GM12878 (cell line): Measurements from ENCODE around the gene SH3GL3. TPM values are rescaled to one million over a fixed set of nuclear protein-coding genes. Genes with fewer than 3 reads are reported as not detected.

Experiments used
- ATAC-seq: fragments of 200-7000 bp; cut with Tn5 transposase; 3 replicates; pipeline ENCODE4 v1.9.1; 2020; ENCODE audit warnings: mild to moderate bottlenecking, moderate library complexity
- BruUV-seq: library from RNA; stranded (reverse); fragments of 400-500 nt; replicated peaks from 2 replicates; lab custom pipeline; 2021; lab: Mats Ljungman, UMichigan
- CTCF ChIA-PET: fragments of 300-600 bp; sonication (Branson Sonifier 250); formaldehyde crosslinking; extraction: SDS; loops from one replicate; lab custom pipeline; 2021; ENCODE audit warnings: inconsistent platforms; lab: Yijun Ruan, JAX
- POLR2A ChIA-PET: fragments of 350-600 bp; formaldehyde crosslinking; extraction: SDS; loops from one replicate; lab custom pipeline; 2021; ENCODE audit warnings: inconsistent platforms; lab: Charles Lee
- RAD21 ChIA-PET: fragments of 300-600 bp; sonication (Branson Sonifier 250); formaldehyde crosslinking; loops from one replicate; lab custom pipeline; 2023; ENCODE audit warnings: antibody characterized with exemption; ENCODE audit not compliant: unreplicated experiment; lab: Charles Lee
- SMC1A ChIA-PET: fragments of 300-600 bp; sonication (Branson Sonifier 250); formaldehyde crosslinking; loops from one replicate; lab custom pipeline; 2023; ENCODE audit not compliant: unreplicated experiment, uncharacterized antibody; lab: Charles Lee
- DNase-seq: peaks from one replicate; pipeline ENCODE4 v3.0.0-alpha.2; 2011; ENCODE audit warnings: low read depth, low spot score
- FAIRE-seq: peaks from 3 replicates; lab custom pipeline; 2011; peaks lifted over from hg19 to GRCh38; lab: Jason Lieb, UNC
- H2AFZ ChIP-seq: 2 replicates; pipeline ENCODE4 v1.6.0; 2011; ENCODE audit warnings: low read depth, low read length, control low read depth; ENCODE audit not compliant: control insufficient read depth
- H3K27ac ChIP-seq: 2 replicates; pipeline ENCODE4 v1.5.1; 2011; ENCODE audit warnings: control low read depth; ENCODE audit not compliant: control insufficient read depth, insufficient read depth
- H3K27me3 ChIP-seq, 2 experiments: replicated peaks in 1 of 2; 2 replicates each; pipeline versions ENCODE4 v1.6.0 to v1.6.1; 2011; ENCODE audit warnings: low read length in 1 of 2; ENCODE audit not compliant: control insufficient read depth in 2 of 2, insufficient read depth in 2 of 2
- H3K36me3 ChIP-seq, 2 experiments: 2 replicates each; pipeline ENCODE4 v1.5.1; 2011; ENCODE audit warnings: low read length in 1 of 2; ENCODE audit not compliant: control insufficient read depth in 2 of 2, insufficient read depth in 2 of 2
- H3K4me1 ChIP-seq: 2 replicates; pipeline ENCODE4 v1.6.1; 2011; ENCODE audit warnings: mild to moderate bottlenecking, low read length, moderate library complexity, mixed read lengths; ENCODE audit not compliant: control insufficient read depth, insufficient read depth
- H3K4me2 ChIP-seq: 2 replicates; pipeline ENCODE4 v1.6.0; 2011; ENCODE audit warnings: control low read depth; ENCODE audit not compliant: control insufficient read depth, insufficient read depth
- H3K4me3 ChIP-seq: fragments of 200-600 bp; sonication (generic); 2 replicates; pipeline ENCODE4 v1.5.1; 2016
- H3K79me2 ChIP-seq: 2 replicates; pipeline ENCODE4 v1.6.0; 2011; ENCODE audit warnings: low read length; ENCODE audit not compliant: control insufficient read depth, insufficient read depth
- H3K9ac ChIP-seq: 2 replicates; pipeline ENCODE4 v1.8.0; 2011; ENCODE audit warnings: low read length, control low read depth, mixed read lengths; ENCODE audit not compliant: control insufficient read depth, insufficient read depth
- H3K9me3 ChIP-seq: replicated peaks from 3 replicates; pipeline ENCODE4 v1.5.1; 2011; ENCODE audit warnings: mild to moderate bottlenecking, low read length; ENCODE audit not compliant: control insufficient read depth, insufficient read depth
- H4K20me1 ChIP-seq: 2 replicates; pipeline ENCODE4 v1.6.0; 2011; ENCODE audit not compliant: control insufficient read depth, insufficient read depth
- ATF7 ChIP-seq: fragments of 450-650 bp; IDR thresholded peaks from 2 replicates; pipeline ENCODE4 v1.6.1; 2016; ENCODE audit warnings: low read depth, mild to moderate bottlenecking
- BCLAF1 ChIP-seq: fragments of 450-650 bp; IDR thresholded peaks from 2 replicates; pipeline ENCODE4 v1.6.1; 2017; ENCODE audit warnings: antibody characterized with exemption, mild to moderate bottlenecking, moderate library complexity
- BHLHE40 ChIP-seq, 2 experiments: fragments of 450-650 bp in 1 of 2; IDR thresholded peaks; 2 replicates each; pipeline ENCODE4 v1.6.1; 2011 to 2017; ENCODE audit warnings: low read depth in 2 of 2, borderline replicate concordance in 1 of 2, improper control_type of control experiment in 1 of 2, low read length in 1 of 2, mild to moderate bottlenecking in 1 of 2
- CEBPZ ChIP-seq: fragments of 150-350 bp; IDR thresholded peaks from 2 replicates; pipeline ENCODE4 v1.6.1; 2016; ENCODE audit warnings: low read depth, low read length
- CHD4 ChIP-seq: fragments of 200-600 bp; sonication (generic); IDR thresholded peaks from 2 replicates; pipeline ENCODE4 v1.6.1; 2016; ENCODE audit warnings: mild to moderate bottlenecking
- CREB1 ChIP-seq: IDR thresholded peaks from 2 replicates; pipeline ENCODE4 v1.6.1; 2012; ENCODE audit warnings: low read depth, mild to moderate bottlenecking, inconsistent platforms
- POLR2A ChIP-seq: IDR thresholded peaks from 2 replicates; pipeline ENCODE4 v1.6.1; 2011; ENCODE audit warnings: low read depth, mild to moderate bottlenecking, low read length
- RAD21 ChIP-seq: IDR thresholded peaks from 2 replicates; pipeline ENCODE4 v1.6.1; 2011; ENCODE audit warnings: mild to moderate bottlenecking, low read depth, low read length, moderate library complexity; ENCODE audit not compliant: insufficient read depth
- SIN3A ChIP-seq: IDR thresholded peaks from 2 replicates; pipeline ENCODE4 v1.6.1; 2012; ENCODE audit warnings: low read depth, low read length, improper control_type of control experiment
- SKIL ChIP-seq: fragments of 450-650 bp; IDR thresholded peaks from 2 replicates; pipeline ENCODE4 v1.6.1; 2017; ENCODE audit warnings: mild to moderate bottlenecking, low read depth, inconsistent platforms; ENCODE audit not compliant: poor library complexity, severe bottlenecking
- SMAD1 ChIP-seq: fragments of 450-650 bp; IDR thresholded peaks from 2 replicates; pipeline ENCODE4 v1.6.1; 2018; ENCODE audit warnings: mild to moderate bottlenecking, low read depth; ENCODE audit not compliant: partially characterized antibody
- SRF ChIP-seq, 2 experiments: IDR thresholded peaks; 2 replicates each; pipeline ENCODE4 v1.6.1; 2011; ENCODE audit warnings: low read depth in 2 of 2, low read length in 2 of 2, mild to moderate bottlenecking in 1 of 2, moderate library complexity in 1 of 2
- TBL1XR1 ChIP-seq: IDR thresholded peaks from 2 replicates; pipeline ENCODE4 v1.6.1; 2012; ENCODE audit warnings: low read depth, low read length, improper control_type of control experiment
- ZNF207 ChIP-seq: fragments of 450-650 bp; IDR thresholded peaks from 2 replicates; pipeline ENCODE4 v1.6.1; 2014; ENCODE audit warnings: antibody characterized with exemption, mild to moderate bottlenecking, borderline replicate concordance
- ZSCAN29 ChIP-seq: fragments of 450-650 bp; IDR thresholded peaks from 2 replicates; pipeline ENCODE4 v1.6.1; 2017; ENCODE audit warnings: mild to moderate bottlenecking, moderate library complexity
- in situ Hi-C: fragments of 300-500 bp; cut with MboI; formaldehyde crosslinking; loops from 9 replicates; pipeline ENCODE4 v1.14.3; 2018; ENCODE audit warnings: mixed read lengths
- intact Hi-C: fragments of 100-400 bp; cut with micrococcal nuclease; formaldehyde crosslinking; loops from one replicate; pipeline ENCODE4 v1.14.2; 2022; ENCODE audit not compliant: unreplicated experiment
- polyA plus RNA-seq, 11 experiments: library from polyadenylated mRNA; depleted of rRNA in 4 of 11; unstranded in 6 of 11; stranded (reverse) in 5 of 11; fragments of >200 nt; fragmentation: Nextera tagmentation in 4 of 11; fragmentation: Illumina TruSeq in 1 of 11; extraction: Ambion mirVana in 4 of 11; extraction: Trizol in 1 of 11; gene quantifications; 1 replicate in 1 of 11; 2 replicates in 10 of 11; pipeline versions ENCODE4 v1.2.1 to v1.2.3, GENCODE V29; 2011 to 2016; ENCODE audit warnings: inconsistent platforms in 2 of 11, missing spikeins in 2 of 11, low read depth in 1 of 11
- total RNA-seq, 4 experiments: library from RNA; depleted of rRNA in 3 of 4; stranded (reverse); fragments of >200 nt in 3 of 4; fragmentation: Illumina TruSeq in 1 of 4; extraction: Trizol in 1 of 4; gene quantifications; 2 replicates each; pipeline versions ENCODE4 v1.2.1 to v1.2.3, GENCODE V29; 2013 to 2021

SH3GL3 gene
- total and polyA plus RNA-seq, 10 of the 15 experiments (the other 5 are each of a cell fraction or from before 2014, with no cell fraction given) = not detected

GRCh38 chr15:83486363-83486762 is 39.2 kb downstream of the SH3GL3 start:
- no TSS peak for BruUV-seq

More at GRCh38 chr15:83486363-83486762, 39.2 kb downstream of the SH3GL3 start:
- ChIA-PET POLR2A (no interaction called here), SMC1A (no interaction called here), CTCF (no interaction called here), RAD21 (no interaction called here)
- Histone ChIP-seq H3K9ac (no peak overlapping the region), H3K27me3 (no peaks in the 10 kb centered on the region), H3K4me3 (no peak overlapping the region), H4K20me1 (no peaks in the 10 kb centered on the region), H3K4me2 (no peak overlapping the region), H3K4me1 (no peaks in the 10 kb centered on the region), H3K27ac (no peak overlapping the region), H3K79me2 (no peaks in the 10 kb centered on the region), H3K36me3 (no peaks in the 10 kb centered on the region), H2AFZ (no peak overlapping the region), H3K9me3 (no peaks in the 10 kb centered on the region)
- ATAC-seq (no peak), FAIRE-seq (no peak), DNase-seq (no peak)
- TF ChIP-seq ZNF207 (no peak), CEBPZ (no peak), SRF (IDR thresholded peaks at IDR 0.05; ENCODE audit: low read depth in 2 of 2, low read length in 2 of 2) (no peak), CHD4 (no peak), SKIL (no peak), ATF7 (no peak), SMAD1 (no peak), TBL1XR1 (no peak), BHLHE40 (IDR thresholded peaks at IDR 0.05; ENCODE audit: borderline replicate concordance in 1 of 2, low read depth in 2 of 2, low read length in 1 of 2) (no peak), SIN3A (no peak), BCLAF1 (no peak), CREB1 (no peak), ZSCAN29 (no peak), POLR2A (no peak), RAD21 (no peak)
- in situ Hi-C loops = no loop called here
- intact Hi-C loops = no loop called here
